GM23338 (cell line): ENCODE data around the gene CCNI2. TPM values are rescaled to one million over a fixed set of nuclear protein-coding genes. Genes with fewer than 3 reads are reported as not detected.
A peak's percentile ranks its signal among the peaks of the same experiment; 100 is the strongest.

Experiments used
- ATAC-seq: fragments of 200-7000 bp; cut with Tn5 transposase; 3 replicates; pipeline ENCODE4 v1.9.1; 2020
- DNase-seq: peaks from one replicate; pipeline ENCODE4 v3.0.0-alpha.2; 2015; ENCODE audit warnings: low spot score
- H2AFZ ChIP-seq: fragments of 200-600 bp; sonication (generic); 2 replicates; pipeline ENCODE4 v1.8.0; 2016; ENCODE audit warnings: antibody characterized with exemption, mild to moderate bottlenecking, moderate library complexity
- H3F3A ChIP-seq: fragments of 200-600 bp; sonication (generic); replicated peaks from 2 replicates; pipeline ENCODE4 v1.8.0; 2017; ENCODE audit warnings: antibody characterized with exemption, mixed run types, low read depth
- H3K27ac ChIP-seq: fragments of 200-600 bp; sonication (generic); 2 replicates; pipeline ENCODE4 v1.6.1; 2016; ENCODE audit warnings: low read depth
- H3K27me3 ChIP-seq: fragments of 200-600 bp; sonication (generic); 2 replicates; pipeline ENCODE4 v1.8.0; 2016; ENCODE audit warnings: mild to moderate bottlenecking, mixed run types, moderate library complexity; ENCODE audit not compliant: insufficient read depth
- H3K36me3 ChIP-seq: fragments of 200-600 bp; sonication (generic); 2 replicates; pipeline ENCODE4 v1.8.0; 2016; ENCODE audit warnings: mild to moderate bottlenecking; ENCODE audit not compliant: insufficient read depth
- H3K4me1 ChIP-seq: fragments of 200-600 bp; sonication (generic); 2 replicates; pipeline ENCODE4 v1.8.0; 2016; ENCODE audit warnings: mild to moderate bottlenecking, moderate library complexity; ENCODE audit not compliant: insufficient read depth
- H3K4me2 ChIP-seq: fragments of 200-600 bp; sonication (generic); 2 replicates; pipeline ENCODE4 v1.7.1; 2017; ENCODE audit warnings: mixed run types
- H3K4me3 ChIP-seq: fragments of 200-600 bp; sonication (generic); 2 replicates; pipeline ENCODE4 v1.6.1; 2016; ENCODE audit warnings: mixed run types
- H3K79me2 ChIP-seq: fragments of 200-600 bp; sonication (generic); replicated peaks from 2 replicates; pipeline ENCODE4 v1.8.0; 2017; ENCODE audit warnings: mild to moderate bottlenecking; ENCODE audit not compliant: insufficient read depth
- H3K9me2 ChIP-seq: fragments of 200-600 bp; sonication (generic); 2 replicates; pipeline ENCODE4 v1.8.0; 2017; ENCODE audit not compliant: insufficient read depth
- H4K20me1 ChIP-seq: fragments of 200-600 bp; sonication (generic); replicated peaks from 2 replicates; pipeline ENCODE4 v1.8.0; 2017; ENCODE audit warnings: mild to moderate bottlenecking; ENCODE audit not compliant: insufficient read depth
- H3K27ac Mint-ChIP-seq: 2 replicates; pipeline ENCODE4 v1.8.0; 2020; ENCODE audit warnings: inconsistent platforms, mild to moderate bottlenecking, moderate library complexity, mixed read lengths
- H3K27me3 Mint-ChIP-seq: 3 replicates; pipeline ENCODE4 v1.8.0; 2022; ENCODE audit warnings: low read depth, mild to moderate bottlenecking, moderate library complexity, mixed read lengths, inconsistent platforms; ENCODE audit not compliant: insufficient read depth, poor library complexity
- H3K36me3 Mint-ChIP-seq: 3 replicates; pipeline ENCODE4 v1.8.0; 2021; ENCODE audit warnings: low read depth, mild to moderate bottlenecking, inconsistent platforms, moderate library complexity, mixed read lengths
- H3K4me1 Mint-ChIP-seq: 3 replicates; pipeline ENCODE4 v1.8.0; 2020; ENCODE audit warnings: mild to moderate bottlenecking, inconsistent platforms, mixed read lengths
- H3K4me3 Mint-ChIP-seq: 3 replicates; pipeline ENCODE4 v1.8.0; 2021; ENCODE audit warnings: moderate library complexity, mild to moderate bottlenecking, inconsistent platforms, mixed read lengths
- H3K9me3 Mint-ChIP-seq: 3 replicates; pipeline ENCODE4 v1.8.0; 2020; ENCODE audit warnings: moderate library complexity, mild to moderate bottlenecking, inconsistent platforms, mixed read lengths
- JUNB ChIP-seq: IDR thresholded peaks from one replicate; pipeline ENCODE4 v1.6.1; 2016; ENCODE audit warnings: antibody characterized with exemption; ENCODE audit not compliant: unreplicated experiment
- STAT1 ChIP-seq: IDR thresholded peaks from one replicate; pipeline ENCODE4 v1.6.1; 2016; ENCODE audit warnings: antibody characterized with exemption; ENCODE audit not compliant: unreplicated experiment
- ZNF114 ChIP-seq: fragments of 250-450 bp; sonication (Bioruptor Pico); IDR thresholded peaks from 2 replicates; pipeline ENCODE4 v1.5.0; 2020; ENCODE audit warnings: mild to moderate bottlenecking, moderate library complexity
- ZNF331 ChIP-seq: fragments of 250-450 bp; sonication (Bioruptor Pico); IDR thresholded peaks from 2 replicates; pipeline ENCODE4 v1.5.0; 2020; ENCODE audit warnings: low read depth, mild to moderate bottlenecking, moderate library complexity
- polyA plus RNA-seq: library from polyadenylated mRNA; unstranded; fragments of >200 nt; fragmentation: Nextera tagmentation; extraction: Ambion mirVana; gene quantifications from 2 replicates; pipeline ENCODE4 v1.2.1, GENCODE V29; 2016
- total RNA-seq: library from RNA; depleted of rRNA; stranded (reverse); fragments of >200 nt; shearing (Covaris generic); gene quantifications from 2 replicates; pipeline ENCODE4 v1.2.3, GENCODE V29; 2014
- TF ChIP-seq, protein P1 (sequence below): IDR thresholded peaks from one replicate; pipeline ENCODE4 v1.6.1; 2018; ENCODE audit warnings: antibody characterized with exemption; ENCODE audit not compliant: unreplicated experiment
- TF ChIP-seq, protein P2 (sequence below), 2 experiments: fragments of 200-600 bp in 1 of 2; sonication (generic) in 1 of 2; conservative IDR thresholded peaks; 2 replicates each; pipeline versions ENCODE4 v1.5.1 to v1.6.1; 2016 to 2017; ENCODE audit warnings: antibody characterized with exemption in 2 of 2, low read depth in 2 of 2, mild to moderate bottlenecking in 2 of 2, moderate library complexity in 1 of 2

The CCNI2 gene
- total and polyA plus RNA-seq, 2 experiments from 2014 or later = 0.55 to 2.5 TPM

DNA sequence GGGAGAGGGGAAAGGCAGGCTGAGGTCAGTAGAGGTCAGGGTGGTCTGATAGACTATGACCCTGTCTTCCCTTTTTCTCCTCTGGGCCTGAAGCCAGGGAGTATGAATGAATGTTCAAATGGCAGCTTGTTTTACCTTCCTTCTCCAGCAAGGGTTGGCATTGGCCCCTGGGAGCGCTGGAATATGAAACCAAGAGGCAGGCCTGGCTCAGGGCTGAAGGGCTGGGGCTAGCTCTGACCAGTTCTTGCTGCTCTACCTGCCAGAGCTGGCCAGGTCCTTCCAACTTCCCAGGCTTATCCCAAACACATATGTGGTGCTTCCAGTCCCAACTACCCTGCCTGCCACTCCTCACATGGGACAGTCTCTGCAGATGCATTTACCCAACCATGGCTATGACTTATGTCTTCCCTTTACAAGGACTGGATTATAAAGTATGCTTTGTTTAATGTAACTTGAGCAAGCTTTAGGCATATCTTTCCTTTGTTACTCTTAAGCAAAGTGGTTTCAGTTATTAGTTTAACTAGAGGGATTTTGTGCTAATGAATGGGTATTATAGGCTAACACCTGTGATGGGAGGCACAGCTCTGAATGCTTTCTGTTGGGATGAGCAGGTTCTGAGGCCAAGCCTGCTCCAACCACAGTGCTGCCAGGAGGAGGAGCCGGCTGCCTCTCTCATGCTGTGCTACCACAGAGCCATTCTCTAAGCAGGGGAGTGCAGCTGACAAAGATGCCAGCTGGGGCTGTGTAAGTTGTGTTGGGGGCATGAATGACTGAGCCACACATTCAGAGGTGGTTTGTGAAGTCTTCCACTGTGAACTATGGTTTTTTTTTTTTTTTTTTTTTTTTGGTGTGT lies 6.1 kb downstream of the CCNI2 start:
- Histone ChIP-seq H4K20me1 (no peaks in the 10 kb centered on the region), H3K27me3 (peaks cover 19% of the 10 kb centered on the region), H3K79me2 (no peaks in the 10 kb centered on the region), H3K4me1 (peaks cover 5% of the 10 kb centered on the region; the same call in 1 of the 2 replicates), H3K4me2 (no peak overlapping the region), H3K27ac (no peak overlapping the region), H3K36me3 (no peaks in the 10 kb centered on the region), H3F3A (no peaks in the 10 kb centered on the region), H3K9me2 (no peaks in the 10 kb centered on the region), H2AFZ (no peak overlapping the region), H3K4me3 (no peak overlapping the region)
- Mint-ChIP-seq H3K9me3 (no peaks in the 10 kb centered on the region), H3K36me3 (no peaks in the 10 kb centered on the region), H3K4me1 (peaks cover 28% of the 10 kb centered on the region), H3K27ac (no peak overlapping the region), H3K27me3 (peaks cover 16% of the 10 kb centered on the region), H3K4me3 (no peak overlapping the region)
- peak; percentile 92 for ATAC-seq
- peak; percentile 57 for DNase-seq
- TF ChIP-seq ZNF331 (no peak), STAT1 (no peak), JUNB (no peak)
- TF ChIP-seq, protein P1, sequence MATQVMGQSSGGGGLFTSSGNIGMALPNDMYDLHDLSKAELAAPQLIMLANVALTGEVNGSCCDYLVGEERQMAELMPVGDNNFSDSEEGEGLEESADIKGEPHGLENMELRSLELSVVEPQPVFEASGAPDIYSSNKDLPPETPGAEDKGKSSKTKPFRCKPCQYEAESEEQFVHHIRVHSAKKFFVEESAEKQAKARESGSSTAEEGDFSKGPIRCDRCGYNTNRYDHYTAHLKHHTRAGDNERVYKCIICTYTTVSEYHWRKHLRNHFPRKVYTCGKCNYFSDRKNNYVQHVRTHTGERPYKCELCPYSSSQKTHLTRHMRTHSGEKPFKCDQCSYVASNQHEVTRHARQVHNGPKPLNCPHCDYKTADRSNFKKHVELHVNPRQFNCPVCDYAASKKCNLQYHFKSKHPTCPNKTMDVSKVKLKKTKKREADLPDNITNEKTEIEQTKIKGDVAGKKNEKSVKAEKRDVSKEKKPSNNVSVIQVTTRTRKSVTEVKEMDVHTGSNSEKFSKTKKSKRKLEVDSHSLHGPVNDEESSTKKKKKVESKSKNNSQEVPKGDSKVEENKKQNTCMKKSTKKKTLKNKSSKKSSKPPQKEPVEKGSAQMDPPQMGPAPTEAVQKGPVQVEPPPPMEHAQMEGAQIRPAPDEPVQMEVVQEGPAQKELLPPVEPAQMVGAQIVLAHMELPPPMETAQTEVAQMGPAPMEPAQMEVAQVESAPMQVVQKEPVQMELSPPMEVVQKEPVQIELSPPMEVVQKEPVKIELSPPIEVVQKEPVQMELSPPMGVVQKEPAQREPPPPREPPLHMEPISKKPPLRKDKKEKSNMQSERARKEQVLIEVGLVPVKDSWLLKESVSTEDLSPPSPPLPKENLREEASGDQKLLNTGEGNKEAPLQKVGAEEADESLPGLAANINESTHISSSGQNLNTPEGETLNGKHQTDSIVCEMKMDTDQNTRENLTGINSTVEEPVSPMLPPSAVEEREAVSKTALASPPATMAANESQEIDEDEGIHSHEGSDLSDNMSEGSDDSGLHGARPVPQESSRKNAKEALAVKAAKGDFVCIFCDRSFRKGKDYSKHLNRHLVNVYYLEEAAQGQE = no peak
- TF ChIP-seq, protein P2, sequence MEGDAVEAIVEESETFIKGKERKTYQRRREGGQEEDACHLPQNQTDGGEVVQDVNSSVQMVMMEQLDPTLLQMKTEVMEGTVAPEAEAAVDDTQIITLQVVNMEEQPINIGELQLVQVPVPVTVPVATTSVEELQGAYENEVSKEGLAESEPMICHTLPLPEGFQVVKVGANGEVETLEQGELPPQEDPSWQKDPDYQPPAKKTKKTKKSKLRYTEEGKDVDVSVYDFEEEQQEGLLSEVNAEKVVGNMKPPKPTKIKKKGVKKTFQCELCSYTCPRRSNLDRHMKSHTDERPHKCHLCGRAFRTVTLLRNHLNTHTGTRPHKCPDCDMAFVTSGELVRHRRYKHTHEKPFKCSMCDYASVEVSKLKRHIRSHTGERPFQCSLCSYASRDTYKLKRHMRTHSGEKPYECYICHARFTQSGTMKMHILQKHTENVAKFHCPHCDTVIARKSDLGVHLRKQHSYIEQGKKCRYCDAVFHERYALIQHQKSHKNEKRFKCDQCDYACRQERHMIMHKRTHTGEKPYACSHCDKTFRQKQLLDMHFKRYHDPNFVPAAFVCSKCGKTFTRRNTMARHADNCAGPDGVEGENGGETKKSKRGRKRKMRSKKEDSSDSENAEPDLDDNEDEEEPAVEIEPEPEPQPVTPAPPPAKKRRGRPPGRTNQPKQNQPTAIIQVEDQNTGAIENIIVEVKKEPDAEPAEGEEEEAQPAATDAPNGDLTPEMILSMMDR (conservative IDR thresholded peaks at IDR 0.05; ENCODE audit: low read depth in 2 of 2) = peak; percentile 30 to 62; a peak in 3 of 4 replicates

DNA sequence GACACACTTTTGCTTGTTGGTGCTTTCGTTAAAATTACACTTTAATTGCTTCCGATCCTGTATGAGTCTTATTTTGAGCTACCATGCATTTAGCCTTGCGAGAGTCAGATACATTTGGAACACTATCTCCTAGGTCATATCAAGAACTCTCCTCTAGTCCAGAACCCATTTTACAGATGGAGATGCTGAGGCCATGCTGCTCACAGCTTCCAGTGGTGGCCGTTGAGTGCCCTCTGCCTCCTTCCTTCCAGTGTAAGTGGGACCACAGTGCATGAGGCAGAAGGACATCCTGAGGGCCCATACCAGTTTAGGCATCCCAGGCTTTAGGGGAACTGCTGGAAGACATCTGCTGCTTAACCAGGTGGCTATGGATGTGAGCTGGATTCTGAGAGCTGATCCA lies 6.9 kb downstream of the CCNI2 start:
- H3K4me2 ChIP-seq = no peak overlapping the region
- peaks cover 11% of the 10 kb centered on the region for H3K27me3 ChIP-seq
- H3K79me2 ChIP-seq = no peaks in the 10 kb centered on the region
- peaks cover 28% of the 10 kb centered on the region for H3K4me1 Mint-ChIP-seq
- H3K4me3 ChIP-seq = no peak overlapping the region
- DNase-seq (no peak), ATAC-seq (no peak)
- no peak overlapping the region for H3K4me3 Mint-ChIP-seq
- H3K27ac ChIP-seq = no peak overlapping the region
- no peak overlapping the region for H2AFZ ChIP-seq
- H3K36me3 ChIP-seq = no peaks in the 10 kb centered on the region
- no peaks in the 10 kb centered on the region for H4K20me1 ChIP-seq
- no peaks in the 10 kb centered on the region for H3K9me2 ChIP-seq
- no peaks in the 10 kb centered on the region; the same call in 2 of the 3 replicates for H3K36me3 Mint-ChIP-seq
- no peak overlapping the region for H3K27ac Mint-ChIP-seq
- H3F3A ChIP-seq = no peaks in the 10 kb centered on the region
- H3K27me3 Mint-ChIP-seq = peaks cover 8% of the 10 kb centered on the region
- peaks cover 5% of the 10 kb centered on the region; the same call in 1 of the 2 replicates for H3K4me1 ChIP-seq
- no peaks in the 10 kb centered on the region for H3K9me3 Mint-ChIP-seq
- TF ChIP-seq, protein P2 (conservative IDR thresholded peaks at IDR 0.05; ENCODE audit: low read depth in 2 of 2) = no peak
- TF ChIP-seq ZNF114 (CRISPR knock-in tag) = no peak
- TF ChIP-seq ZNF331 = no peak
- no peak for TF ChIP-seq STAT1
